H1 (cell line): ENCODE measurements around the gene SYNE4. TPM values are rescaled to one million over a fixed set of nuclear protein-coding genes. Genes with fewer than 3 reads are reported as not detected.

Experiments used
- ASH2L ChIP-seq: fragments of 200-600, 300-600 bp; sonication (generic); IDR thresholded peaks from one replicate; pipeline ENCODE4 v1.7.1; 2017; ENCODE audit warnings: low read length
- CEBPB ChIP-seq: IDR thresholded peaks from 2 replicates; pipeline ENCODE4 v1.6.1; 2012; ENCODE audit warnings: low read depth, low read length
- CHD1 ChIP-seq: IDR thresholded peaks from 2 replicates; pipeline ENCODE4 v1.6.1; 2012; ENCODE audit warnings: low read depth, low read length, improper control_type of control experiment
- CTCF ChIP-seq, 3 experiments: IDR thresholded peaks; 1 replicate in 2 of 3; 2 replicates in 1 of 3; pipeline versions ENCODE4 v1.5.1 to v1.6.1; 2011; ENCODE audit warnings: low read length in 3 of 3, mild to moderate bottlenecking in 3 of 3, inconsistent platforms in 2 of 3, low read depth in 1 of 3, moderate library complexity in 1 of 3; ENCODE audit not compliant: insufficient read depth in 1 of 3; ENCODE audit errors: control extremely low read depth in 1 of 3
- EGR1 ChIP-seq: IDR thresholded peaks from 2 replicates; pipeline ENCODE4 v1.6.1; 2011; ENCODE audit warnings: low read depth, low read length, borderline replicate concordance
- ZNF274 ChIP-seq: IDR thresholded peaks from 2 replicates; pipeline ENCODE4 v1.7.0; 2012; ENCODE audit warnings: low read length, borderline replicate concordance; ENCODE audit errors: extremely low read depth
- polyA plus RNA-seq, 7 experiments: library from polyadenylated mRNA; depleted of rRNA in 3 of 7; stranded (reverse) in 5 of 7; unstranded in 2 of 7; fragments of >200 nt in 5 of 7; fragments of 200-250 nt in 2 of 7; gene quantifications; 1 replicate in 5 of 7; 2 replicates in 1 of 7; 4 replicates in 1 of 7; pipeline versions ENCODE4 v1.2.1 to v1.2.3, GENCODE V29; 2011 to 2013; ENCODE audit warnings: missing spikeins in 2 of 7, mixed read lengths in 2 of 7
- total RNA-seq: library from RNA; stranded (reverse); fragmentation: NEBNext Ultra II Directional; extraction: Animal tissue kit (Norgen Biotek cat#: 25700); gene quantifications from 2 replicates; pipeline ENCODE4 v1.2.1, GENCODE V29; 2021
- TF ChIP-seq, protein P1 (sequence below): fragments of 300-600 bp; sonication (generic); IDR thresholded peaks from 2 replicates; pipeline ENCODE4 v1.7.1; 2012; ENCODE audit warnings: low read length, moderate library complexity, mild to moderate bottlenecking, inconsistent platforms; ENCODE audit not compliant: insufficient replicate concordance

Gene SYNE4
- total and polyA plus RNA-seq, 2 of the 8 experiments (the other 6 are each of a cell fraction or from before 2014, with no cell fraction given) = 20.8 to 22.6 TPM

- TF ChIP-seq, protein P1, sequence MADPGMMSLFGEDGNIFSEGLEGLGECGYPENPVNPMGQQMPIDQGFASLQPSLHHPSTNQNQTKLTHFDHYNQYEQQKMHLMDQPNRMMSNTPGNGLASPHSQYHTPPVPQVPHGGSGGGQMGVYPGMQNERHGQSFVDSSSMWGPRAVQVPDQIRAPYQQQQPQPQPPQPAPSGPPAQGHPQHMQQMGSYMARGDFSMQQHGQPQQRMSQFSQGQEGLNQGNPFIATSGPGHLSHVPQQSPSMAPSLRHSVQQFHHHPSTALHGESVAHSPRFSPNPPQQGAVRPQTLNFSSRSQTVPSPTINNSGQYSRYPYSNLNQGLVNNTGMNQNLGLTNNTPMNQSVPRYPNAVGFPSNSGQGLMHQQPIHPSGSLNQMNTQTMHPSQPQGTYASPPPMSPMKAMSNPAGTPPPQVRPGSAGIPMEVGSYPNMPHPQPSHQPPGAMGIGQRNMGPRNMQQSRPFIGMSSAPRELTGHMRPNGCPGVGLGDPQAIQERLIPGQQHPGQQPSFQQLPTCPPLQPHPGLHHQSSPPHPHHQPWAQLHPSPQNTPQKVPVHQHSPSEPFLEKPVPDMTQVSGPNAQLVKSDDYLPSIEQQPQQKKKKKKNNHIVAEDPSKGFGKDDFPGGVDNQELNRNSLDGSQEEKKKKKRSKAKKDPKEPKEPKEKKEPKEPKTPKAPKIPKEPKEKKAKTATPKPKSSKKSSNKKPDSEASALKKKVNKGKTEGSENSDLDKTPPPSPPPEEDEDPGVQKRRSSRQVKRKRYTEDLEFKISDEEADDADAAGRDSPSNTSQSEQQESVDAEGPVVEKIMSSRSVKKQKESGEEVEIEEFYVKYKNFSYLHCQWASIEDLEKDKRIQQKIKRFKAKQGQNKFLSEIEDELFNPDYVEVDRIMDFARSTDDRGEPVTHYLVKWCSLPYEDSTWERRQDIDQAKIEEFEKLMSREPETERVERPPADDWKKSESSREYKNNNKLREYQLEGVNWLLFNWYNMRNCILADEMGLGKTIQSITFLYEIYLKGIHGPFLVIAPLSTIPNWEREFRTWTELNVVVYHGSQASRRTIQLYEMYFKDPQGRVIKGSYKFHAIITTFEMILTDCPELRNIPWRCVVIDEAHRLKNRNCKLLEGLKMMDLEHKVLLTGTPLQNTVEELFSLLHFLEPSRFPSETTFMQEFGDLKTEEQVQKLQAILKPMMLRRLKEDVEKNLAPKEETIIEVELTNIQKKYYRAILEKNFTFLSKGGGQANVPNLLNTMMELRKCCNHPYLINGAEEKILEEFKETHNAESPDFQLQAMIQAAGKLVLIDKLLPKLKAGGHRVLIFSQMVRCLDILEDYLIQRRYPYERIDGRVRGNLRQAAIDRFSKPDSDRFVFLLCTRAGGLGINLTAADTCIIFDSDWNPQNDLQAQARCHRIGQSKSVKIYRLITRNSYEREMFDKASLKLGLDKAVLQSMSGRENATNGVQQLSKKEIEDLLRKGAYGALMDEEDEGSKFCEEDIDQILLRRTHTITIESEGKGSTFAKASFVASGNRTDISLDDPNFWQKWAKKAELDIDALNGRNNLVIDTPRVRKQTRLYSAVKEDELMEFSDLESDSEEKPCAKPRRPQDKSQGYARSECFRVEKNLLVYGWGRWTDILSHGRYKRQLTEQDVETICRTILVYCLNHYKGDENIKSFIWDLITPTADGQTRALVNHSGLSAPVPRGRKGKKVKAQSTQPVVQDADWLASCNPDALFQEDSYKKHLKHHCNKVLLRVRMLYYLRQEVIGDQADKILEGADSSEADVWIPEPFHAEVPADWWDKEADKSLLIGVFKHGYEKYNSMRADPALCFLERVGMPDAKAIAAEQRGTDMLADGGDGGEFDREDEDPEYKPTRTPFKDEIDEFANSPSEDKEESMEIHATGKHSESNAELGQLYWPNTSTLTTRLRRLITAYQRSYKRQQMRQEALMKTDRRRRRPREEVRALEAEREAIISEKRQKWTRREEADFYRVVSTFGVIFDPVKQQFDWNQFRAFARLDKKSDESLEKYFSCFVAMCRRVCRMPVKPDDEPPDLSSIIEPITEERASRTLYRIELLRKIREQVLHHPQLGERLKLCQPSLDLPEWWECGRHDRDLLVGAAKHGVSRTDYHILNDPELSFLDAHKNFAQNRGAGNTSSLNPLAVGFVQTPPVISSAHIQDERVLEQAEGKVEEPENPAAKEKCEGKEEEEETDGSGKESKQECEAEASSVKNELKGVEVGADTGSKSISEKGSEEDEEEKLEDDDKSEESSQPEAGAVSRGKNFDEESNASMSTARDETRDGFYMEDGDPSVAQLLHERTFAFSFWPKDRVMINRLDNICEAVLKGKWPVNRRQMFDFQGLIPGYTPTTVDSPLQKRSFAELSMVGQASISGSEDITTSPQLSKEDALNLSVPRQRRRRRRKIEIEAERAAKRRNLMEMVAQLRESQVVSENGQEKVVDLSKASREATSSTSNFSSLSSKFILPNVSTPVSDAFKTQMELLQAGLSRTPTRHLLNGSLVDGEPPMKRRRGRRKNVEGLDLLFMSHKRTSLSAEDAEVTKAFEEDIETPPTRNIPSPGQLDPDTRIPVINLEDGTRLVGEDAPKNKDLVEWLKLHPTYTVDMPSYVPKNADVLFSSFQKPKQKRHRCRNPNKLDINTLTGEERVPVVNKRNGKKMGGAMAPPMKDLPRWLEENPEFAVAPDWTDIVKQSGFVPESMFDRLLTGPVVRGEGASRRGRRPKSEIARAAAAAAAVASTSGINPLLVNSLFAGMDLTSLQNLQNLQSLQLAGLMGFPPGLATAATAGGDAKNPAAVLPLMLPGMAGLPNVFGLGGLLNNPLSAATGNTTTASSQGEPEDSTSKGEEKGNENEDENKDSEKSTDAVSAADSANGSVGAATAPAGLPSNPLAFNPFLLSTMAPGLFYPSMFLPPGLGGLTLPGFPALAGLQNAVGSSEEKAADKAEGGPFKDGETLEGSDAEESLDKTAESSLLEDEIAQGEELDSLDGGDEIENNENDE = no peak
- TF ChIP-seq CTCF (IDR thresholded peaks at IDR 0.05; ENCODE audit: control extremely low read depth in 1 of 3, insufficient read depth in 1 of 3, low read depth in 1 of 3, low read length in 3 of 3) = no peak
- TF ChIP-seq CHD1 = no peak
- no peak for TF ChIP-seq ASH2L
- no peak for TF ChIP-seq CEBPB
- no peak for TF ChIP-seq EGR1
- TF ChIP-seq ZNF274 = no peak
- TF ChIP-seq, all 59 proteins: peak for 0
Measured at GRCh38 chr19:36027696-36028095, 19.1 kb upstream of the SYNE4 start (continued).
